Esophagus muscularis mucosa (tissue), 4 donors: ENCODE data around the gene CUX1.

Experiments
- CTCF ChIP-seq, 3 experiments: fragments of 200-600 bp in 2 of 3; fragments of 450-650 bp in 1 of 3; sonication (generic) in 2 of 3; IDR thresholded peaks; one replicate each; pipeline ENCODE4 v1.5.1; 2017 to 2019; ENCODE audit warnings: antibody characterized with exemption in 3 of 3, mild to moderate bottlenecking in 2 of 3, moderate library complexity in 1 of 3
- EP300 ChIP-seq: sonication (generic); formaldehyde crosslinking; IDR thresholded peaks from one replicate; pipeline ENCODE4 v1.6.1; 2017; ENCODE audit warnings: antibody characterized with exemption
- POLR2A ChIP-seq: fragments of 450-650 bp; IDR thresholded peaks from one replicate; pipeline ENCODE4 v1.6.1; 2017; ENCODE audit warnings: antibody characterized with exemption, moderate library complexity, mild to moderate bottlenecking, low read depth

DNA sequence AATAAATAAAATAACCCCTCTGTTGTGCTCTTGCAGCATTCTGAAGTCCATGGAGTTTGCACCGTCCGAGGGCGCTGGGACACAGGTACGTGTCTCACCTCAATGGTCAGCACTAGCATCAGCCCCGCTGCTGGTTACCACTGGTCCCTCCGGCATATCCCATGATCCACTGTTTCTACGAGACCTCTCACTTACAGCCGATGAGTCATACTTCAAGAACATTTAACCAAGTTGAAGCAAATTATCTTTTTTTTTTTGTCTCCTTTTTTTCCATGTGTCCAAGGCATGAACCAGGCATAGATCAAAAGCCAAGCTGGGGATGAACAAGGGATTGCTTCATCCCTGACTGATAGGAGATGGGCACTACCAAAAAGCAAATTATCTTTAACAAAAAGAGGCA, 376.4 kb downstream of the CUX1 start:
- TF ChIP-seq CTCF (IDR thresholded peaks at IDR 0.05) (no peak), EP300 (no peak), POLR2A (no peak)
